ENCODE measurements around the gene CDH23. TPM values are rescaled to one million over a fixed set of nuclear protein-coding genes. Genes with fewer than 3 reads are reported as not detected.

CDH23 gene
- total RNA-seq, 2 donors from 2014 or later = 3.9 to 74.8 TPM

GRCh38 chr10:71531485-71532446 is 135.0 kb downstream of the CDH23 start:
- no peak overlapping the region for H3K27ac ChIP-seq
- no peak for TF ChIP-seq CTCF (IDR thresholded peaks at IDR 0.05)
- no peak for TF ChIP-seq POLR2A (IDR thresholded peaks at IDR 0.05)
- no peak for TF ChIP-seq POLR2AphosphoS5 (IDR thresholded peaks at IDR 0.05)
- H3K27me3 ChIP-seq (replicated peaks; ENCODE audit: insufficient read depth) = no peaks in the 10 kb centered on the region
- no peaks in the 10 kb centered on the region for H3K4me1 ChIP-seq (replicated peaks)
- WGBS = 91% methylated on average over 10 of the region's 10 CpGs
- H3K9me3 ChIP-seq = no peaks in the 10 kb centered on the region
- no peak for DNase-seq (ENCODE audit: low spot score)
- no peaks in the 10 kb centered on the region for H3K36me3 ChIP-seq
- intact Hi-C loops (cut with DNase I) = no loop called here
- no peak overlapping the region for H3K4me3 ChIP-seq

- DNase-seq (ENCODE audit: low spot score) = no peak
- H3K27ac ChIP-seq = no peak overlapping the region
- intact Hi-C loops (cut with DNase I) = no loop called here
- no peaks in the 10 kb centered on the region for H3K4me1 ChIP-seq (replicated peaks)
- TF ChIP-seq POLR2A (IDR thresholded peaks at IDR 0.05) = no peak
- no peak for TF ChIP-seq CTCF (IDR thresholded peaks at IDR 0.05)
- TF ChIP-seq POLR2AphosphoS5 (IDR thresholded peaks at IDR 0.05) = no peak
- 96% methylated on average over 11 of the region's 11 CpGs for WGBS
- no peaks in the 10 kb centered on the region for H3K9me3 ChIP-seq
- no peaks in the 10 kb centered on the region for H3K36me3 ChIP-seq
- H3K4me3 ChIP-seq = no peak overlapping the region
- no peaks in the 10 kb centered on the region for H3K27me3 ChIP-seq (replicated peaks; ENCODE audit: insufficient read depth)
Measured at GRCh38 chr10:71532878-71533277, 136.2 kb downstream of the CDH23 start.

DNA sequence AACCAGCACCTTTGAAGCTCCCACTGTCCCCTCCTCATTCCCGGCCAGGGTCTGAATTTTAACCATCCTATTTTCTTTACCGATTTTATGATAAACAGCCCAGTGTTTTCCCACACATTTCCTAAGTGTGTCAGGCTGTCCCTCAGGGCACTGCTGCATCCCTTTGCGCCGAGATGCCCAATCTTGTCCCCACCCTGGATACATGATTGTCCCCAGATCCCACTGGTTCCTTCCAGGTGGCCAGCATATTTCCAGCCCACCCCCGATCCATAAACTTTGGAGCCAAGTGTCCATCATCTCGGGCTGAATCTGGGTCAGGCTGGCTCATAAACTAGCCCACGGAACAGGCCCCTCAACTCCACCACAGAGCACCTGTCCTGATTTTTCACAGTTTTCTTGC is 137.2 kb downstream of the CDH23 start:
- no peak overlapping the region for H3K27ac ChIP-seq
- intact Hi-C loops (cut with DNase I) = no loop called here
- no peak overlapping the region for H3K4me3 ChIP-seq
- 65% methylated on average over 7 of the region's 7 CpGs for WGBS
- DNase-seq (ENCODE audit: low spot score) = no peak
- no peak for TF ChIP-seq CTCF (IDR thresholded peaks at IDR 0.05)
- TF ChIP-seq POLR2AphosphoS5 (IDR thresholded peaks at IDR 0.05) = no peak
- TF ChIP-seq POLR2A (IDR thresholded peaks at IDR 0.05) = no peak
- H3K9me3 ChIP-seq = no peaks in the 10 kb centered on the region
- no peaks in the 10 kb centered on the region for H3K27me3 ChIP-seq (replicated peaks; ENCODE audit: insufficient read depth)
- no peaks in the 10 kb centered on the region for H3K36me3 ChIP-seq
- H3K4me1 ChIP-seq (replicated peaks) = no peaks in the 10 kb centered on the region

DNA sequence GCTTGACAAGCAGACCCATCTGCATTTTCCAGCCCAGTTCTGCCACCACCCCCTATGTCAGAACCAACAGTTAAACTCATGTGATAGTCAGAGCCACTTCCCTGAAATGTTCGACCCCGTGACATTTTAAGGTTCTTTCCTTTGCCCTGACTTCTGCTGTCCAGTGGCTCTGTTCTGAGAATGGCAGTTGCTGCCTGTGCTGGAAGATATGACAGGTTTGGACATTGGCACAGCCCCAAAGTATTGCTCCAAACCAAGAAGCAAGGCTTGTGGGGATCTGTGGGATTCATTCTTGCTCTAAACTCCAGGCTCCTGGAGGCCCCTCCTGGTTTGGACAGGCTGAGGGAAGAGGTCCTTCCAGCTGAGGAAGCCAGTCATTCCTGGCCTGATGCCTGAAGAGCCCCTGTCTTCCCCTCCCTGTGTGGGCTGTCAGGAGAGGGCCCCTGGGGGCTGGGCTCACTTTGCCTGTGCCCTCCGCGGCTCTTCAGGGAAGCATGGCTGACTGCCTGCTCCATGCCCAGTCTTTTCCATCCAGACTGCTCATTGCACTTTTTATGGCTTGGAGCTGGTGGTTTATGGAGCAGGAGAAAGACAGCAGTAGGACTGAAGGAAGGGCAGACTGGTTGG is 138.0 kb downstream of the CDH23 start:
- 82% methylated on average over 4 of the region's 4 CpGs for WGBS
- Histone ChIP-seq H3K27ac (no peak overlapping the region), H3K27me3 (replicated peaks; ENCODE audit: insufficient read depth) (no peaks in the 10 kb centered on the region), H3K9me3 (no peaks in the 10 kb centered on the region), H3K36me3 (no peaks in the 10 kb centered on the region), H3K4me1 (replicated peaks) (no peaks in the 10 kb centered on the region), H3K4me3 (no peak overlapping the region)
- TF ChIP-seq POLR2A (IDR thresholded peaks at IDR 0.05) = no peak
- TF ChIP-seq POLR2AphosphoS5 (IDR thresholded peaks at IDR 0.05) = no peak
- no peak for TF ChIP-seq CTCF (IDR thresholded peaks at IDR 0.05)
- DNase-seq (ENCODE audit: low spot score) = no peak
- intact Hi-C loops (cut with DNase I) = no loop called here
